Measurements from ENCODE around the gene S100PBP.
A peak's percentile ranks its signal among the peaks of the same experiment; 100 is the strongest.

The S100PBP gene

DNA sequence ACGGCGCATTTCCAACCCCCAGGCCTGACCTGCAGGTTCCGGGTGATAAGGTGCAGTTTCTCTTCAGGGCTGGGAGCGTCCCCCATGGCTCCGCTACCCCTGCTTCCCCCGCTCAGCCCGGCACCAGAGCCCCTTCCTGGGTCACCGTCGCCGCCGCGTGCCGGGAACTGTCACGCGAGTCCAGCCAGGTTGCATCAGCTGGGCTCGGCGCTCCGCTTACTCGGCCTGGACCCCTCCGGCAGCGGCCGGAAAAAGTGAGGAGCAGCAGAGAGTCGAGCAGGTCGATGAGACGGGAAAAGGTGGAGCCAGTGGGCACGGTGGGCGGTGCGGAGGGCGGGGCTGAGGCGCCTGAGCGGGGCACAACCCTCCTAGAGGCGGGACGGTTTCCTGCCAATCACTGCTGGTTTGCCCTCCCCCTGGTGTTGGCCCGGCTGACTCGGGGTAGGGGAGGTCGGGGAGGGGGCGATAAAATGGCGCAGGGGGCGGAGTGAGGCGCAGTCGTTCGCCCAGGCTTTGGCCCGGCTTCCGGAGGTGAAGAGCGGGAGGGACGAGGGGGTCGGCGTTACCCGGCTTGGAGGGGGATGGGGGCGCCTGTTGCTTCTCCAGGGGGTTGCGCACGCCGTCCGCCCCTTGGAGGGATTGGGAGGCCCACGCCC is at the start of gene S100PBP, which contains the start of gene YARS1:
Gene S100PBP, plus strand, starts transcription at position 495 of the 656 bp plus-strand sequence. CDS start 8,447 bp downstream, outside the sequence.
Gene YARS1, minus strand, starts transcription at position 200 of the 656 bp plus-strand sequence. Its CDS starts 114 bp downstream, at position 86.
- peak within 1 kb of the TSS; percentile 95 for H3K9ac ChIP-seq (ENCODE audit: low read depth, low read length)
- H3K36me3 ChIP-seq (ENCODE audit: insufficient read depth, low read length) = peaks cover 4% of the 10 kb centered on the region; the same call in 1 of the 2 replicates
- no peaks in the 10 kb centered on the region for H3K9me3 ChIP-seq (ENCODE audit: control insufficient read depth, insufficient read depth, low read length)
- H3K4me1 ChIP-seq (ENCODE audit: insufficient read depth, low read length) = peaks cover 4% of the 10 kb centered on the region

DNA sequence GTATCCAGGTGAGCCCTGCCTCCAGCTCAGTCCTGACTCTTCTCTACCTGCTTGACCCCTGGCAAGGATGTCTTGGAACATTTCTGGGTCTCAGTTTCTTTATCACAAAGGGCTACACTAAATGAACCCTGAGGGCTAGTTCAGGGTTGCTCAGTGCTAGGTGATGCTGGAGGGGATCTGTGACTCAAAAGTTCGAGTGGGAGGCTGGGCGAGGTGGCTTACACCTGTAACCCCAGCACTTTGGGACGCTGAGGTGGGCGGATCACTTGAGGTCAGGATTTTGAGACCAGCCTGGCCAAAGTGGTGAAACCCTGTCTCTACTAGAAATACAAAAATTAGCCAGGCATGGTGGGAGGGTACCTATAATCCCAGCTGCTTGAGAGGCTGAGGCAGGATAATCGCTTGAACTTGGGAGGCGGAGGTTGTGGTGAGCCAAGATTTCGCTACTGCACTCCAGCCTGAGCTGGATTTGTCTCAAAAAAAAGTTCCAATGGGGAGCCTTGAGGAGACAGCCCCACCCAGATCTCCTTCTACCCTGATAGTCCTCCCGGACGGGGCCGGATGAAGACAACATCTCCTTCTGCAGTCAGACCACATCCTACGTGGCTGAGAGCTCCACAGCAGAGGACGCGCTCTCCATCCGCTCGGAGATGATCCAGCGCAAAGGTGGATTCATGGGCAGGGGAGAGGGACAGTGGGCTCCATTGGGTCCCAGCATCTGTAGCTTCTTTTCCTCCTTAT is 49.2 kb upstream of the S100PBP start:
- H3K36me3 ChIP-seq (ENCODE audit: insufficient read depth, low read length) = peaks cover 3% of the 10 kb centered on the region; the same call in 1 of the 2 replicates
- no peaks in the 10 kb centered on the region for H3K9me3 ChIP-seq (ENCODE audit: control insufficient read depth, insufficient read depth, low read length)
- no peak overlapping the region for H3K9ac ChIP-seq (ENCODE audit: low read depth, low read length)
- peaks cover 37% of the 10 kb centered on the region for H3K4me1 ChIP-seq (ENCODE audit: insufficient read depth, low read length)

- no peak overlapping the region for H3K9ac ChIP-seq (ENCODE audit: low read depth, low read length)
- peaks cover 35% of the 10 kb centered on the region for H3K4me1 ChIP-seq (ENCODE audit: insufficient read depth, low read length)
- peaks cover 3% of the 10 kb centered on the region; the same call in 1 of the 2 replicates for H3K36me3 ChIP-seq (ENCODE audit: insufficient read depth, low read length)
- H3K9me3 ChIP-seq (ENCODE audit: control insufficient read depth, insufficient read depth, low read length) = no peaks in the 10 kb centered on the region
These were observed 47.8 kb upstream of the S100PBP start for GRCh38 chr1:32769524-32770220.

DNA sequence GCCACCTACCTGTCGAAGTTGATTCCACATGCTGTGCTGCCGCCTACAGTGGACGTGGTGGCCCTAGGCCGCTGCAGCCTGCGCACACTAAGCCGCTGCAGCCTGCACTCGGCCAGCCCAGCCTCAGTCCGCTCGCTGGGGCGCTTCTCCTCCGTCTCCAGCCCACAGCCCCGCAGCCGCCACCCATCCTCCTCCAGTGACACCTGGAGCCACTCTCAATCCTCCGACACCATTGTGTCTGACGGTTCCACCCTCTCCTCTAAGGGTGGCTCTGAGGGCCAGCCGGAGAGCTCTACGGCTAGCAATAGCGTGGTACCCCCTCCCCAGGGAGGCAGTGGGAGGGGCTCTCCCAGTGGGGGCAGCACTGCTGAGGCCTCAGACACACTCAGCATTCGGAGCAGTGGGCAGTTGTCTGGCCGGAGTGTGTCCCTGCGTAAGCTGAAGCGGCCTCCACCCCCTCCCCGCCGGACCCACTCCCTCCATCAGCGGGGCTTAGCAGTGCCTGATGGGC is 47.2 kb upstream of the S100PBP start:
- Histone ChIP-seq H3K9ac (ENCODE audit: low read depth, low read length) (no peak overlapping the region), H3K4me1 (ENCODE audit: insufficient read depth, low read length) (peaks cover 34% of the 10 kb centered on the region), H3K36me3 (ENCODE audit: insufficient read depth, low read length) (peaks cover 6% of the 10 kb centered on the region), H3K9me3 (ENCODE audit: control insufficient read depth, insufficient read depth, low read length) (no peaks in the 10 kb centered on the region)

- Histone ChIP-seq H3K4me1 (ENCODE audit: insufficient read depth, low read length) (peaks cover 35% of the 10 kb centered on the region), H3K36me3 (ENCODE audit: insufficient read depth, low read length) (peaks cover 11% of the 10 kb centered on the region), H3K9me3 (ENCODE audit: control insufficient read depth, insufficient read depth, low read length) (no peaks in the 10 kb centered on the region), H3K9ac (ENCODE audit: low read depth, low read length) (no peak overlapping the region)
These were observed 46.5 kb upstream of the S100PBP start for GRCh38 chr1:32770741-32771548.

DNA sequence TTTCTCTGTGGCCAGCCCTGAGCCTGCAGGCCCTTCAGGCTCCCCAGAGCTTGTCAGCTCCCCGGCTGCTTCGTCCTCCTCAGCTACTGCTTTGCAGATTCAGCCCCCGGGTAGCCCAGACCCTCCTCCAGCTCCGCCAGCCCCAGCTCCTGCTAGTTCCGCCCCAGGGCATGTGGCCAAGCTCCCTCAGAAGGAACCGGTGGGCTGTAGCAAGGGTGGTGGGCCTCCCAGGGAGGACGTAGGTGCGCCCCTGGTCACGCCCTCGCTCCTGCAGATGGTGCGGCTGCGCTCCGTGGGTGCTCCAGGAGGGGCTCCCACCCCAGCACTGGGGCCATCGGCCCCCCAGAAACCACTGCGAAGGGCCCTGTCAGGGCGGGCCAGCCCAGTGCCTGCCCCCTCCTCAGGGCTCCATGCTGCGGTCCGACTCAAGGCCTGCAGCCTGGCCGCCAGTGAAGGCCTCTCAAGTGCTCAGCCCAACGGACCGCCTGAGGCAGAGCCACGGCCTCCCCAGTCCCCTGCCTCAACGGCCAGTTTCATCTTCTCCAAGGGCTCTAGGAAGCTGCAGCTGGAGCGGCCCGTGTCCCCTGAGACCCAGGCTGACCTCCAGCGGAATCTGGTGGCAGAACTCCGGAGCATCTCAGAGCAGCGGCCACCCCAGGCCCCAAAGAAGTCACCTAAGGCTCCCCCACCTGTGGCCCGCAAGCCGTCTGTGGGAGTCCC is 45.7 kb upstream of the S100PBP start:
- Histone ChIP-seq H3K36me3 (ENCODE audit: insufficient read depth, low read length) (peaks cover 11% of the 10 kb centered on the region), H3K4me1 (ENCODE audit: insufficient read depth, low read length) (peaks cover 28% of the 10 kb centered on the region), H3K9me3 (ENCODE audit: control insufficient read depth, insufficient read depth, low read length) (no peaks in the 10 kb centered on the region), H3K9ac (ENCODE audit: low read depth, low read length) (no peak overlapping the region)

DNA sequence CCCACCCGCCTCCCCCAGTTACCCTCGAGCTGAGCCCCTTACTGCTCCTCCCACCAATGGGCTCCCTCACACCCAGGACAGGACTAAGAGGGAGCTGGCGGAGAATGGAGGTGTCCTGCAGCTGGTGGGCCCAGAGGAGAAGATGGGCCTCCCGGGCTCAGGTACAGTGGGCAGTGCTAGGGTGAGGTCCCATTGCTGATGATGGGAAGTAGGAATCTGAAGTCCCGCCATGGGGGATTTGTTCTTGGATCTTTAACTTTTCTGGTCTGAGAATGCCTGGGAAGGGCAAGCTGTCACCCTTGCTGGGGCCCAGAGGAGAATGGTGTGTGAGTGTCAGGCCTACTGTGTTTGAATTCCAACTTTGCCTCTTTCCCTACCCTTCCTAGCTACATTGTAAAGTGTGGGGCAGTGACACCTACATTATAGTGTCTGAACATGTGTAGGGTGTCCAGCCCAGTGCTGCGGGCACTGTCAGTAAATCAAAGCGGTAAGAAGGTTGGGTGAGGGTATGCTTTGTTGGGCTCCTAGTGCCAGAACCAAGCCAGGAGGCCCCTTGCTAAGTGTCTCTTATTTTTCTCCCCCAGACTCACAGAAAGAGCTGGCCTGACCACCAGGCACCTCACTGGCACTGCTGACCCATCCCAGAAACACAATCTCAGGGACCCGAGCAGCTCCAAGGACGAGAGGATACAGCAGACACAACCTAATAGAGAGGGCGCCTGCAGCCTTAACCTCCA is 45.0 kb upstream of the S100PBP start:
- Histone ChIP-seq H3K36me3 (ENCODE audit: insufficient read depth, low read length) (peaks cover 11% of the 10 kb centered on the region), H3K9me3 (ENCODE audit: control insufficient read depth, insufficient read depth, low read length) (no peaks in the 10 kb centered on the region), H3K4me1 (ENCODE audit: insufficient read depth, low read length) (peaks cover 21% of the 10 kb centered on the region), H3K9ac (ENCODE audit: low read depth, low read length) (no peak overlapping the region)

GRCh38 chr1:32773018-32773763 is 44.3 kb upstream of the S100PBP start:
- Histone ChIP-seq H3K4me1 (ENCODE audit: insufficient read depth, low read length) (peaks cover 21% of the 10 kb centered on the region; the same call in 1 of the 2 replicates), H3K9me3 (ENCODE audit: control insufficient read depth, insufficient read depth, low read length) (no peaks in the 10 kb centered on the region), H3K9ac (ENCODE audit: low read depth, low read length) (no peak overlapping the region), H3K36me3 (ENCODE audit: insufficient read depth, low read length) (peaks cover 11% of the 10 kb centered on the region)

- Histone ChIP-seq H3K9ac (ENCODE audit: low read depth, low read length) (no peak overlapping the region), H3K9me3 (ENCODE audit: control insufficient read depth, insufficient read depth, low read length) (no peaks in the 10 kb centered on the region), H3K36me3 (ENCODE audit: insufficient read depth, low read length) (peaks cover 11% of the 10 kb centered on the region), H3K4me1 (ENCODE audit: insufficient read depth, low read length) (peaks cover 21% of the 10 kb centered on the region; the same call in 1 of the 2 replicates)
These were observed 43.5 kb upstream of the S100PBP start for GRCh38 chr1:32773764-32774463.

DNA sequence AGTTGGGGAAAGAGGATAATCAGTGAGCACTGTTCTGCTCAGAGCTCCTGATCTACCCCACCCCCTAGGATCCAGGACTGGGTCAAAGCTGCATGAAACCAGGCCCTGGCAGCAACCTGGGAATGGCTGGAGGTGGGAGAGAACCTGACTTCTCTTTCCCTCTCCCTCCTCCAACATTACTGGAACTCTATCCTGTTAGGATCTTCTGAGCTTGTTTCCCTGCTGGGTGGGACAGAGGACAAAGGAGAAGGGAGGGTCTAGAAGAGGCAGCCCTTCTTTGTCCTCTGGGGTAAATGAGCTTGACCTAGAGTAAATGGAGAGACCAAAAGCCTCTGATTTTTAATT is 43.0 kb upstream of the S100PBP start:
- Histone ChIP-seq H3K9ac (ENCODE audit: low read depth, low read length) (no peak overlapping the region), H3K9me3 (ENCODE audit: control insufficient read depth, insufficient read depth, low read length) (no peaks in the 10 kb centered on the region), H3K36me3 (ENCODE audit: insufficient read depth, low read length) (peaks cover 14% of the 10 kb centered on the region), H3K4me1 (ENCODE audit: insufficient read depth, low read length) (peaks cover 17% of the 10 kb centered on the region; the same call in 1 of the 2 replicates)

DNA sequence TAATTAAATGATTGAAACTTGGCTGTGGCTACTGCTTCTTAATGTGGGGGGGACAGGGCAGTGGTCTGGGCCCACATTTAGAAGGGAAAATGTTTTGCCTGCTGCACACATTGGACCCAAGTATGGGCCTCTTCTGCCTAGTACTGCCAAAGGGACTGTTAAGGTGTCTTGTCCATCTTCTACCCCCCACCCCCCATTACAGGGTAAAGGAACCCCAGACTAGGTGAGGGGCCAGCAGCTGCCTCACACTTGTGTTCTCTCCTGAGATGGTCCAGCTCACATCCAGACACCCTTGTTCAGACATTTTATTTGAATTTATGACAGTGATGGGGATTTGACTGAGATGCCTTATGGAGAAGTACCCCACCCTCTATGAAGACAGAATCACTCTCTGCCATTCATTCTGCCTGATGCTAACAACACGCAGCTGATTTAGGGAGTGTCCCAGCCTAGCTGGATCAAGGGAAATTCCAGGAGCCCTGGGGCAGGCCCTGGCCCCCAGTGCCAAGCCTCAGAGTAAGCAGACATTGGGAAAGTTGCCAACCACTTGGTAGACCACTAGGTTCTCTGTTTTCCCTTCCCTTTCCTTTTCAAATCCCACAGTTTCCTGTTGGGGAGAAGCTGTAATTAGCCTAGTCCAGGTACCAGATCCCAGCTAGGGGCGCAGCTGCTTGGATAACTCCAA is 42.4 kb upstream of the S100PBP start:
- no peak overlapping the region for H3K9ac ChIP-seq (ENCODE audit: low read depth, low read length)
- peaks cover 13% of the 10 kb centered on the region; the same call in 1 of the 2 replicates for H3K4me1 ChIP-seq (ENCODE audit: insufficient read depth, low read length)
- peaks cover 19% of the 10 kb centered on the region for H3K36me3 ChIP-seq (ENCODE audit: insufficient read depth, low read length)
- H3K9me3 ChIP-seq (ENCODE audit: control insufficient read depth, insufficient read depth, low read length) = no peaks in the 10 kb centered on the region

All from ES-I3 (cell line).